ENCODE data around the gene FOXF2.

DNA sequence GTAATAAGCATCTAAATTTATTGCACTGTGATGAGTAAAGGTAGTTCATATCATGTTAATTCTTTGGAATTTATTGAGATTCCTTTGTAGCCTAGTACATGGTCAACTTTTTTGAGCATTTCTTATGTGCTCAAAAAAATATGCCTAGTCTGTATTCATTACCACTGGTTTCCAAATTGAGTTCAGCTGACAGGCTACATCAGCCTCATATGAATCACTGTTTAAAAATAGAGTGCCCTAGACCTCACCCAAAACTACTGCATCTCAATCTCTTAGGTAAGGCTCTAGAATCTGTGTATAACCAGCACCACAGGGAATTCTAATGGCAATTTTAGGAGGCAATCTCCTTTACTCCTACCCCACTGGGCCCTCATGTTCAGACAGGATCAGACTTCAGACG lies 16.7 kb upstream of the FOXF2 start:
- TF ChIP-seq POLR2AphosphoS5 (IDR thresholded peaks at IDR 0.05; ENCODE audit: low read depth) = no peak
- TF ChIP-seq, protein P1, sequence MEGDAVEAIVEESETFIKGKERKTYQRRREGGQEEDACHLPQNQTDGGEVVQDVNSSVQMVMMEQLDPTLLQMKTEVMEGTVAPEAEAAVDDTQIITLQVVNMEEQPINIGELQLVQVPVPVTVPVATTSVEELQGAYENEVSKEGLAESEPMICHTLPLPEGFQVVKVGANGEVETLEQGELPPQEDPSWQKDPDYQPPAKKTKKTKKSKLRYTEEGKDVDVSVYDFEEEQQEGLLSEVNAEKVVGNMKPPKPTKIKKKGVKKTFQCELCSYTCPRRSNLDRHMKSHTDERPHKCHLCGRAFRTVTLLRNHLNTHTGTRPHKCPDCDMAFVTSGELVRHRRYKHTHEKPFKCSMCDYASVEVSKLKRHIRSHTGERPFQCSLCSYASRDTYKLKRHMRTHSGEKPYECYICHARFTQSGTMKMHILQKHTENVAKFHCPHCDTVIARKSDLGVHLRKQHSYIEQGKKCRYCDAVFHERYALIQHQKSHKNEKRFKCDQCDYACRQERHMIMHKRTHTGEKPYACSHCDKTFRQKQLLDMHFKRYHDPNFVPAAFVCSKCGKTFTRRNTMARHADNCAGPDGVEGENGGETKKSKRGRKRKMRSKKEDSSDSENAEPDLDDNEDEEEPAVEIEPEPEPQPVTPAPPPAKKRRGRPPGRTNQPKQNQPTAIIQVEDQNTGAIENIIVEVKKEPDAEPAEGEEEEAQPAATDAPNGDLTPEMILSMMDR (conservative IDR thresholded peaks at IDR 0.05; ENCODE audit: low read depth in 2 of 2) = no peak

Measured in GM23338 (cell line).